Mammary epithelial cell (primary cell): ENCODE measurements around the gene WNT6.

Experiments
- CTCF ChIP-seq, 2 donors: IDR thresholded peaks in 1 of 2; conservative IDR thresholded peaks in 1 of 2; 2 replicates each; pipeline ENCODE4 v1.5.1; 2011 to 2012; ENCODE audit warnings: inconsistent platforms in 2 of 2, low read length in 2 of 2, mild to moderate bottlenecking in 2 of 2, control low read depth in 1 of 2, low read depth in 1 of 2; ENCODE audit not compliant: insufficient read depth in 1 of 2; ENCODE audit errors: extremely low read depth in 1 of 2
- EZH2 ChIP-seq: IDR thresholded peaks from 2 replicates; pipeline ENCODE4 v1.6.1; 2012; ENCODE audit warnings: low read length, inconsistent platforms, borderline replicate concordance

- TF ChIP-seq EZH2 (no peak), CTCF (conservative IDR thresholded peaks at IDR 0.05 in 1 of 2, IDR thresholded peaks at IDR 0.05 in 1 of 2; ENCODE audit: extremely low read depth in 1 of 2, insufficient read depth in 1 of 2, low read depth in 1 of 2, low read length in 2 of 2) (no peak)
Observed at GRCh38 chr2:218882866-218883366, 23.3 kb downstream of the WNT6 start.
